ENCODE data around the gene IMMP1L.
"Not testable (repeated sequence)": the region's sequence is repeated elsewhere in the genome, so short reads cannot be mapped to it uniquely, and the experiment has no call there.

Gene IMMP1L

DNA sequence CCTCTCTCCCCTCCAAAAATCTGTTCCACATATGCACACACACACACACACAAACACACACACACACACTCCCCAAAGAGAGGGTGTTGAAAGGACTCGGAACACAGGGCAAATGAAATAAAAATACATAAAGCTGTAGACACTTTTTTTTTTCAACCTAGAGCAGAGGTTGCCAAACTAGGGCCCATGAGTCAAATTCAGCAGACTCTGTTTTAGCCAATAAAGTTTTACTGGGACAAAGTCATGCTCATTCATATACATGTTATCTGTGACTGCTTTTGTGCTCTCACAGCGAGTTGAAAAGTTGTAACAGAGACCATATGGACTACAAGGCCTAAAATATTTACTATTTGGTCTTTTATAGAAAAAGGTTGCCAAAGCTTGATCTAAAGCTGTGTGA lies 8.9 kb downstream of the IMMP1L start:
- Histone ChIP-seq H3K4me3 (ENCODE audit: low read depth, low read length) (no peak overlapping the region), H3K36me3 (replicated peaks) (no peaks in the 10 kb centered on the region), H3K27me3 (replicated peaks) (no peaks in the 10 kb centered on the region), H3K27ac (no peak overlapping the region)
- no peak for DNase-seq
- in situ Hi-C loops (cut with HindIII; ENCODE audit: low pct_ligation_motif_present, low sequenced_read_pairs) = no loop called here
- TF ChIP-seq CTCF (IDR thresholded peaks at IDR 0.05; ENCODE audit: low read depth, low read length, missing control alignments) = no peak

DNA sequence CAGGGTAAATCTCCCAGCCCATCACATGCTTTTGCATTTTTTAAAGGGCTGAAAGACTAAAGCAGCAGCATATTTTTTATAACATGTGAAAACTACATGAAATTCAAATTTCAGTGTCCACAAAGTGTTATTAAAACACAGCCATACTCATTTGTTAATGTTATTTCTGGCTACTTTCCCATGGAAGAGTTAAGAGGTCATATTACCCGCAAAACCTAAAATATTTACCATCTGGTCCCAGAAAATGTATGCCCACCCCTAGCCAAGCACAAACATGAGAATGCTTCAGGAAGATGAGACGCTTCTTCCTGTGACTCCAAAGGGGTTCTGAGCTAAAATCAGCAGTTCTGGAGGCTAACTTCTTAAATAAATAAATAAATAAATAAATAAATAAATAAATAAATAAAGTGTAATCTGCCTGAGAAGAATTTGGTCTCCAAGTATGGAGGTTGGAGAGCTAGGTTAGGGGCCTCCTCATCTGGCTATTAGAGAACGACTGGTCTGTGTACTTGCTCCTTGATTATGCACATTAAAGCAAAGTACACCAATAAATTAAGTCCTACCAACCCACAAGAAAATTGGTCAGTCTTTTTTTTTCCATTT lies 9.7 kb downstream of the IMMP1L start:
- DNase-seq = peak; percentile 13
- in situ Hi-C loops (cut with HindIII; ENCODE audit: low pct_ligation_motif_present, low sequenced_read_pairs) = no loop called here

DNA sequence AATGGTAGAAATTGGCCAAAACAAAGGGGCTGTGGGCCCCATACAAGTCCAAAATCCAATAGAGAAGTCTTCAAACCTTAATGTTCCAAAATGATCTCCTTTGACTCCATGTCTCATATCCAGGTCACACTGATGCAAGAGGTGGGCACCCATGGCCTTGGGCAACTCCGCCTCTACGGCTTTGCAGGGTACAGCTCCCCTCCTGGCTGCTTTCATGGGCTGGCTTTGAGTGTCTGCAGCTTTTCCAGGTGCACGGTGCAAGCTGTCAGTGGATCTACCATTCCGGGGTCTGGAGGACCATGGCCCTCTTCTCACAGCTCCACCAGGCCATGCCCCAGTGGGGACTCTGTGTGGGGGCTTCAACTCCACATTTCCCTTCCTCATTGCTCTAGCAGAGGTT lies 15.7 kb downstream of the IMMP1L start:
- in situ Hi-C loops (cut with HindIII; ENCODE audit: low pct_ligation_motif_present, low sequenced_read_pairs); H3K36me3 ChIP-seq (replicated peaks): not testable (repeated sequence)

More for the DNA sequence above, 9.7 kb downstream of the IMMP1L start:
- Histone ChIP-seq H3K27me3 (replicated peaks) (no peaks in the 10 kb centered on the region), H3K36me3 (replicated peaks) (no peaks in the 10 kb centered on the region), H3K27ac (no peak overlapping the region), H3K4me3 (ENCODE audit: low read depth, low read length) (no peak overlapping the region)
- TF ChIP-seq CTCF (IDR thresholded peaks at IDR 0.05; ENCODE audit: low read depth, low read length, missing control alignments) = no peak

DNA sequence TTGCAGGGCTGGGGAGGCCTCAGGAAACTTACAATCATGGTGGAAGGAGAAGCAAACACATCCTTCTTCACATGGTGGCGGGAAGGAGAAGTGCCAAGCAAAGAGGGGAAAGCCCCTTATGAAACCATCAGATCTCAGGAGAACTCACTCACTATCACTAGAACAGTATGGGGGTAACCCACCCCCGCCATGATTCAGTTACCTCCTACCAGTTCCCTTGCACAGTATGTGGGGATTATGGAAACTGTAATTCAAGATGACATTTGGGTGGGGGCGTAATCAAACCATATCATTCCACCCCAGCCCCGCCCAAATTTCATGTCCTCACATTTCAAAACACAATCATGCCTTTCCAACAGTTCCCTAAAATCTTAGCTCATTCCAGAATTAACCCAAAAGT lies 16.2 kb downstream of the IMMP1L start:
- H3K36me3 ChIP-seq (replicated peaks) = no peaks in the 10 kb centered on the region
- H3K27me3 ChIP-seq (replicated peaks) = no peaks in the 10 kb centered on the region
- in situ Hi-C loops (cut with HindIII; ENCODE audit: low pct_ligation_motif_present, low sequenced_read_pairs) = no loop called here

More for the DNA sequence above, 15.7 kb downstream of the IMMP1L start:
- not testable (repeated sequence) for H3K27ac ChIP-seq; H3K4me3 ChIP-seq (ENCODE audit: low read depth, low read length); H3K27me3 ChIP-seq (replicated peaks); DNase-seq

GRCh38 chr11:31492320-31492913 lies 17.0 kb downstream of the IMMP1L start:
- H3K27ac ChIP-seq = no peak overlapping the region
- no peaks in the 10 kb centered on the region for H3K27me3 ChIP-seq (replicated peaks)
- no peak for TF ChIP-seq CTCF (IDR thresholded peaks at IDR 0.05; ENCODE audit: low read depth, low read length, missing control alignments)
- H3K36me3 ChIP-seq (replicated peaks) = no peaks in the 10 kb centered on the region
- H3K4me3 ChIP-seq (ENCODE audit: low read depth, low read length) = no peak overlapping the region
- in situ Hi-C loops (cut with HindIII; ENCODE audit: low pct_ligation_motif_present, low sequenced_read_pairs) = no loop called here
- DNase-seq = peak; percentile 31

More for the DNA sequence above, 16.2 kb downstream of the IMMP1L start:
- Histone ChIP-seq H3K27ac (no peak overlapping the region), H3K4me3 (ENCODE audit: low read depth, low read length) (no peak overlapping the region)
- TF ChIP-seq CTCF (IDR thresholded peaks at IDR 0.05; ENCODE audit: low read depth, low read length, missing control alignments) = no peak
- DNase-seq = no peak

DNA sequence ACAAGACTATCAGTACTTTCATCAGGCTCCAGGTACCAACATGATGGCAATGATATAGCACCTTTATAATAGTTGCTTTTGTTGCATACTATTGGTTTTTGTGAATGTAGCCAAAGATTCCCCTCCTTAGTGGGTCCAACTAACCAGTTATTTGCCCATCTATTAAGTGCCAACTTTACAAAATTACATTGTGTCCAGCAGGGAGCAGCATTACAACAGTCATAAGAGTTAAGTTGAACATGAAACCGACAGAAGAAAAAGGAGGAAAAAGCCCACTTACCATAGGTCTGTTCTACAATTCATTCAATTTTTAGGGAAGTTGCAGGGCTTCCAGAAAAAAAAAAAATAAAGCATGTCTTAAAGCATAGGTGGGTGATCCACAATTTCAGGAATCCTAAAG lies 21.6 kb downstream of the IMMP1L start:
- TF ChIP-seq CTCF (IDR thresholded peaks at IDR 0.05; ENCODE audit: low read depth, low read length, missing control alignments) = peak; percentile 33
- in situ Hi-C loops (cut with HindIII; ENCODE audit: low pct_ligation_motif_present, low sequenced_read_pairs) = no loop called here
- H3K4me3 ChIP-seq (ENCODE audit: low read depth, low read length) = no peak overlapping the region
- H3K36me3 ChIP-seq (replicated peaks) = no peaks in the 10 kb centered on the region
- DNase-seq = peak; percentile 51
- H3K27me3 ChIP-seq (replicated peaks) = no peaks in the 10 kb centered on the region
- no peak overlapping the region for H3K27ac ChIP-seq

Measured in brain microvascular endothelial cell (primary cell).